HG03095 (cell line): ENCODE measurements around the gene TBX2.

Experiments used
- ATAC-seq: cut with Tn5 transposase; IDR thresholded peaks from one replicate; pipeline ENCODE4 v1.9.1; 2021; ENCODE audit warnings: moderate library complexity; ENCODE audit not compliant: unreplicated experiment

Gene TBX2

DNA sequence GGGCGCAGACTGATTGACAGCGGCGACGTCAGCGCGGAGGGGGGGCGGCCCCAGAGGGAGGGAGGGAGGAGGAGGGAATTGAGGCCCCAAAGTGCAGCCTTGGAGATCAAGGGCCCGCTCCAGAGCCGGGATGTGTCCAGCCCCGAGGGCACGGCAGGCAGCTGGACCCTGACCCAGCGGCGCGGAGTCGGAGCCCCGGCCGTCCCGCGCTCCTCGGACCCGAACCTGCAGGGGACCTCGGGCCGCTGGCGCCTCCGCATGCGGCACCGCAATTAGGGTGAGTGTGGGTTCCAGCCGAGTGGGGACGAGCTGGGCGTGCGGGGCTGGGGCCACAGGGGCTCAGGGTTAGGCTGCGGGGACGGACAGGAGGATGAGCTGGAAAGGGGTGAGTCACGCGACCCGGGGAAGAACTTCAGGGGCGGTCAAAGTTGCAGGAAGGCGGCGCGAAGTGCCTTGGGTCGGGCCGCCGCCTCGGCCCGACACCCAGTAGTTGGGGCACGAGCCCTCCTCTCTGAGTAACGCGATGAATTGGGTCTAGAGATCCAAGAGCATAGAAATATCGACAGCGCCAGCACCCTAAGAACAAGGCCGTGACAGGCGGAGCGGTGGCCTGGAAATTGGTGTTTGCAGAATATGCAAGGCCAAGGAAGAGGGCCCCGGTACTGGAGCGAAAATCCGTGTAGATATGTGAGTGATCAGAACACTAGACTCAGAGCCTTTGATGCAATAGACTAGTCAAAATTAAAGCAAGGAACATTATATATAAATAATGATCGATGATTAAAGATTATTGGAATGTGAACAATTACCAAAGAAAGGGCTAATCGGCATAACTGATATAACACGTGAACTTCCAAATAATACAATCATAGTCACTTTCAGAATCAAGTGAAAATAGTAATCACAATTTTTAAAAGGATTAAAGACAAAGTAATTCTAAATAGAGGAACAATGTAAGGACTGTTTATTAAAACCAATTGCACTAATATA lies 53.0 kb downstream of the TBX2 start, which contains the start of gene TBX4:
Gene TBX4, plus strand, starts transcription at position 122 of the 990 bp plus-strand sequence. CDS start 4,069 bp downstream, outside the sequence.
- no peak for ATAC-seq

DNA sequence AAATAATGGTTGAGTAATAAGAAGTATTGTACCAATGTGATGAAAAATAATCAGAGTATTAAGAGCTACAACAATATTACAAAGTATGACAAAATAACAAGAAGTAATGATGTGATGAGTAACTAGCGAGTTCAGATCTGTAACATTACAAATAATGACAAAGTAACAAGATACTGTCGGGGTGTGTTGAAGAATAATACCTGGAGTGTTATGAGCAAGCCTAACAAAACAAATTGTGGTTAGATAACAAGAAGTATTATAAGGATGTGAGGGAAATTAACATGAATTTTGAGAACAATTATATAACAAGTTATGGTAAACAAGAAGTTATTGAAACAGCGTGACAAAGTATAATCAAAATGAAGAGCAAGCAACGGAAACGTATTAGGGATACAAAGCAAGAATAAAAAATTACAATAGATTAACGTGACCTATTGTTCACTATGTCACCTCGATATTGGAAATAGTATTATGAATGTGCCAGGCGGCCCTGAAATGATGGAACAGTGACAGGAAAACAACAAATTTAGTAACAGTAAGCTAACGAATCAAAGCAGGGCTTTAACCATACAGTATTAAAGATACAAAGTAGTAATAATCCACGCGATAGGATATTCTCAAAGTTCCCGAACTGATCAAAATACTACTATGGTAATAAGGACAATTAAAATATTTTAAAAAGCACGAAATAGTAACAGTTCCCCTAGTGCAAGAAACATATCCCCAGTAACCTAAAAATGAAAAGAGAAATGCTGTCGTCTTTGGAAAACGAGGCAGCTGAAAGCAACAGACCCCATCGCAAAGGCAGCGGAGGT lies 54.1 kb downstream of the TBX2 start:
- no peak for ATAC-seq

DNA sequence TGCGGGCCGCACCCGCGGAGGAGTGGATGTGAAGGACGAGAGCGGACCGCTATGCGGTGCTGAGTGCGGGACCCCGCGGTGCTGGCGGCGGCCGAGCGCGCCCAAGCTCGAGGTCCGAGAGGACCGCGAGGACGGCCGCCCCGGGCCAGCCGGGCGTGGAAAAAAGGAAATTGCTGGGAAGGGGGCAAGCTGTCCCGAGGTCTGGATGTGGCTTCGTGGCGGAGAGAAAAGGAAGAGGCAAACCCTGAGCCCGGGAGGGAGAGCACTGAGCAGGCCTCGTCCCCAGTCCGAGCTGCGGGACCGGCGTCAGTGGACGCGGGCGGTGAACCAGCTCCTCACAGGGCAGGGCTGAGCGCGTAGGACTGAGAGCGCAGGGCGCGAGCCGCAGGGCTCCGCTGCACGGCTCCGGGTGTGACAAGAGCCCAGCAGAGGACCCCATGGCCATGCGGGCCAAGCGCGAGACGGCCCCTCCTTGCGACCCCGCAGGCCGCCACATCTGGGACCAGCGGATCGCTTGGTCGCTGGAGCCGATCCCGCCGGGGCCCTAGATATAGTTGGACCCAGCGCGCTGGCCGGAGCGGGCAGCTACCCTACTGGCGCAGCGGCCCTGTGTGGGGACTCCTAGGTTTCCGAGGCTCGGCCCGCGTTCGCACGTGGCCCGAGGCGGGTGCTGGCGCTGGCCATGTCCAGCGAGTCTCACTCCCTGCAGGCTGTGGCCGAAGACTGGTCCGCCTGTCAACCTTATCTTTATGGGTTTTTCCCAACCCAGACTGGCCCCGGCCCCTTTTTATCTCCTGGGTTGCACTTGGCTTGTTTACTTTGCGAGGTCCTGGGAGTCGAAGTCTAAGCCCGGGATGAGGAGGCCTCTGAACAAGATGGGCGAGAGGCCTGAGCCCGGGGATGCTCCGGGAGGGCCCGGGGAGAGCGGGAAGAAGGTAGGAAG lies 55.0 kb downstream of the TBX2 start:
- ATAC-seq: no peak

DNA sequence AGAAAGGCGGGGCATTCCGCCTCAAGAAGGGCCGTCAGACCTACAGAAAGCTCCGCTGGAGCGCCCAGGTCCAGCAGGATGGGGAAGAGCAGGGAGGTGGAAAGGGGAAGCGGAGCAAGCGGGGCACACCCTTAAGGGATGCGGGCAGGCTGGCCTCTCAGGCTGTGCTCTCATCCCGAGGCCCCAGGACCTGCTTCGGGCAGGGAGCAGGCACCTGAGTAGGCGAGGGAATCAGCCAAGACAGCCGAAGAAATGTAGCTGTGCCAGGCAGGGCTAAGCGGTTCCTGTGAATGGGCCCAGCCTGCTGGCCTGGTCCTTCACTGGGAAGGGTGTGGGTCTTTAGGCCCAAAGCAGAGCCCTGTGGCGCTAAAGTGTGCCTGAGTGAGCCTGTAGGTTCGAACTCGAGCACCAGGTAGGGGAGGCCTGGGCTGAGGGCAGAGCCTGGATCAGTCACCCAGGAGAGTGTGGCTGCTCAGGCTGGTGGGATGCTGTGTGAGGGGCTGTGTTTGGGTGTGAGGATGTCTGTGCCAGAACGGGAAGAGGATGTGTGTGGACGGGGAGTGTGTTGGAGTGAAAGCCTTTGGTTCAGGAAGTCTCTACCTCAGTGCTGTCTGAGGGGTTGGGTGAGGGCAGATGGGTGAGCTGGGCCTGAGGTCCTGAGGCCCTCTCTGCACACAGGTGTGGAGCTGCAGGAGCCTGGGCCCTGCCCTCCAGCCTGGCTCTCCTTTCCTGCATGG lies 55.8 kb downstream of the TBX2 start:
- no peak for ATAC-seq

DNA sequence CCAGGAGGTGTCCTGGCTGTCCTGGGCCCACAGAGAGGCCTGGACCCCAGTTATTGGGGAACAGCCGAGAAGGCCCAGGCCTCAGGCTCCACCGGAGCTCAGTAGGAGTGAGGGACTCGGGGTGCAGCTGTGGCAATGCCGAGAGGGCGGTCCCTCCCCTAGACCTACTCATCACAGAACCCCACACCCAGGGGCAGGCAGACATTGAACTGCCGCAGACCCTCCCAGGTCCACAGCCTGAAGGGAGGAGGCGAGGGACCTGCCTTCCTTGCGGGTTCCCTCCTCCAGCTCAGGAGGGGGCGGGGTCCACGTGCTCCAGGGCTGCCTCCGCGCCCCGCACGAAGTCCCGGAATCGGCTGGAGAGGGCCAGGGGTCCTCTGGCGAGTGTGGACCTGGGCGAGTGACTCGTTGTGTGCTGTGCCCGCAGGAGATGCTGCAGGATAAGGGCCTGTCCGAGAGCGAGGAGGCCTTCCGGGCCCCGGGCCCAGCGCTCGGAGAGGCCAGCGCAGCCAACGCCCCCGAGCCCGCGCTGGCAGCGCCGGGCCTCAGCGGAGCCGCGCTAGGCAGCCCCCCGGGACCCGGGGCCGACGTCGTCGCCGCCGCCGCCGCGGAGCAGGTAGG lies 56.5 kb downstream of the TBX2 start:
- no peak for ATAC-seq

DNA sequence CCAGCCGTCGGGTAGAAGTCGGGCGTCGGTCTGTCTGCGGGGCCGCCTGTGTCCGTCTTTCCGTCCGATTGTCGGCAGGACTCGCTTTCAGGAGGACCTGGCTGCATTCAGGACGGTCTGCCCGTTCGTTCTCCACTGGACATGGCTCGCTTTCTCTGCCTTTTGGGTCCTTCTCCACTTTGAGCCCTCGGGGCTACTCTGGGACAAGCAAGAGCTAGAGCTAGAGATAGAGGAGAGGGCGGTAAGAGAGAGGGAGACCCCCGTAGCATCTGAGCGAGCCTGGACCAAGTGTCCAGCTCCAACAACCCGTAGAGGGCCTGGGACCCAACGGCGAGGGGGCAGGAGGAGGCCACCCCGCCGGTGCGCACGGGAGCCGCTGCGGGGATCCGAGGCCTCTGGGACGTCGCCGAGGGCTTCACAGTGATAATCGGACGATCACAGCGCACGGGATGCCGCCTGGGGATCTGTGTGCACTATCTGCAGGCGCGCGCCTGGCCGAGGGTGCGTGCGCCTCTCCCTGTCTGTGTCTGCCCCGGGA lies 57.1 kb downstream of the TBX2 start:
- ATAC-seq: no peak

DNA sequence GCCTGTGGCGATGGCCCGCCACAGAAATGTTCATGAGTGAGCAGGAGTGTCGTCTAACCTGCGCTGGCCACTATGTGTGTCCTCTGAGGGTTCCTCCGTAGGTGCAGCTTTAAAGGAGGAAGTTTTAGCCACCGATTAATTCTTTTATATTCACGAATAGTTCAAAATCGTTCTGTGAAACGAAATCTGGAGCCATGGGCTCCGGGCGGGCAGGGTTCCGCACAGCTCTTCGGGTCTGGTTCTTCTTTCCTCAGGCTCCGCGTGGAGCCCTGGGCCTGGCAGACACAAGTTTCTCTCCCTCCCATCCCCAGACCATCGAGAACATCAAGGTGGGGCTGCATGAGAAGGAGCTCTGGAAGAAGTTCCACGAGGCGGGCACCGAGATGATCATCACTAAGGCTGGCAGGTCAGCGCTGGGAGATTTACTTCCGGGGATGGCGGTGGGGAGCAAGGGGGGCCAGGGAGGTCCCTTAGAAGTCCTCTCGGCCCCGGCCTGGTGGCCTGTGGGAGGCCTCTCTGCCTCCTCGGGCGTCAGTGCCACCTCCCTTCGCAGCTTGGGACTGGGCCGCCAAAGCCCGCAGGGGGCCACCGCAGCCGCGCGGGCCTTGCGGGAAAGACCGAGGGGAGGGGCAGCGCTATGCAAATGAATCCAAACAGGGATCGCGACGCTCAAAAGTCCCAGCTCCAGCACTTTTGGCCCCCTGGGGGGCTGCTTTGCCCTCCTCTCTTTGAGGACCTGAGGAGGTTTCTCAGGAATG lies 57.8 kb downstream of the TBX2 start:
- no peak for ATAC-seq

DNA sequence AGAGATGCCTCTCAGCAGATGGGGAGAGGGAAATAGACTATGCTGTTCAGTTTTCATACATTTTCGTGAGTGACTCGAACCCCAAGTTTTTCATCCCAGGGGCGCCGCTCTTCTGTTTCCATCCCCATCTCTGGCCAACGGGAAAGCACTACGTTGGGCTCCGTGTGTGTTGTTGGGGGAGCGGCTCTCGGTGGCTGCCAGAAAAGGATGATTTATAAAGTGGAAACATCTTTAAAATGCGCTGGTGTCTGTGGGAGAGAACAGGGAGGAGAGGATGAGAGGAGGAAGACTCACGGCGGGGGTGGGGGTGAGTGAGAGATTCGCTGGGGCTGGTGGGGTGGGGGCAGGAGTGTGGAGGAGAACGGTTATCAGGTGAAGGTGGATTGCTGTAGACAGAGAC lies 58.4 kb downstream of the TBX2 start:
- no peak for ATAC-seq

DNA sequence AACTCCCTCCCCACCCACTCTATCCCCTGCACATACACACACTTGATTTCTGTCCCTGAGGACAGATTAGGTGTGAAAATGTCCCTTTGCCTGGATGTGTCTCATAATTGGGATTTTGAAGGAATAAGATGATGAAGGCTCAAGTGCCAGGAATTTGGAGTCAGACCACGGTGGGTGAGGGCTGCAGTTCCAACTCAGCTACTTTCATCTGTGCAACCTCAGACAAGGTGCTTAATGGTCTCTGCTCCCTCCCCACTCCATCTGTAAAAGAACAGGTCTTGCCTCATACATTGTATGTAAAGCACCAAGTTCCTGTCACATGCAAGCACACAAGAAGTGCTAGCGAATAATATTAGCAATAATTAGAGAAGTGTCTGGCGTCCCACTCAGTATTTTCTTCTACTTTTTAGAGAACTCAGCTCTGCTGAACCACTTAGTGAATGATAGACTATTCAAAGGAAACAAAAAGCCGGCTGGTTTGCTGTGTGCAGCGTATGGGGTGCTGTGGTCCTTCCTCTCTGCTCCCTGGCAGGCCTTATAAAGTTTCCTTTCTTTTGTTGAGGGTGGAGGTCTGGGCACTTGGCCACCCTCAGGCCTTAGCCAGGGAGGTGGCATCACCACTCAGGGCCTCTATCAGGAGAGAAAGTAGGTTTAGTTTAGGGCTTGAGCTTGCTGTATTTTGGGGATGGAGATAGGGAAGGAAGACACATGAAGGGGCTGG lies 58.9 kb downstream of the TBX2 start:
- ATAC-seq: no peak
